HepG2 (cell line): ENCODE results near the gene TRIM2. TPM values are rescaled to one million over a fixed set of nuclear protein-coding genes. Genes with fewer than 3 reads are reported as not detected.

ENCODE experiments used
- CC2D1A ChIP-seq: sonication (generic); formaldehyde crosslinking; IDR thresholded peaks from 2 replicates; pipeline ENCODE4 v1.8.1; 2023; ENCODE audit warnings: mild to moderate bottlenecking, missing genetic modification reagents
- DNMT1 ChIP-seq: sonication (generic); formaldehyde crosslinking; IDR thresholded peaks from 2 replicates; pipeline ENCODE4 v1.5.1; 2020; ENCODE audit warnings: mild to moderate bottlenecking, missing genetic modification reagents
- HNRNPK ChIP-seq: fragments of 200-400 bp; formaldehyde crosslinking; IDR thresholded peaks from 2 replicates; pipeline ENCODE4 v1.6.1; 2018; ENCODE audit warnings: low read length, low read depth, moderate library complexity, mild to moderate bottlenecking; ENCODE audit not compliant: poor library complexity, severe bottlenecking
- MEF2D ChIP-seq: sonication (generic); formaldehyde crosslinking; IDR thresholded peaks from 2 replicates; pipeline ENCODE4 v1.5.1; 2020; ENCODE audit warnings: mild to moderate bottlenecking, missing genetic modification reagents
- NFYB ChIP-seq: sonication (generic); formaldehyde crosslinking; IDR thresholded peaks from 2 replicates; pipeline ENCODE4 v1.4.0; 2020; ENCODE audit warnings: missing genetic modification reagents
- PCBP2 ChIP-seq: fragments of 200-400 bp; formaldehyde crosslinking; optimal IDR thresholded peaks from 2 replicates; pipeline ENCODE3; 2018; ENCODE audit warnings: low read length, low read depth; ENCODE audit not compliant: poor library complexity, severe bottlenecking
- PRPF4 ChIP-seq: fragments of 200-400 bp; formaldehyde crosslinking; IDR thresholded peaks from 2 replicates; pipeline ENCODE4 v1.6.1; 2016; ENCODE audit warnings: low read length, low read depth; ENCODE audit not compliant: poor library complexity, severe bottlenecking
- SALL1 ChIP-seq: sonication (generic); formaldehyde crosslinking; IDR thresholded peaks from 2 replicates; pipeline ENCODE4 v1.8.0; 2022; ENCODE audit warnings: mild to moderate bottlenecking, missing genetic modification reagents
- SIX1 ChIP-seq: sonication (generic); formaldehyde crosslinking; IDR thresholded peaks from 2 replicates; pipeline ENCODE4 v1.4.0; 2020; ENCODE audit warnings: missing genetic modification reagents, borderline replicate concordance
- SMAD3 ChIP-seq: sonication (generic); formaldehyde crosslinking; IDR thresholded peaks from 2 replicates; pipeline ENCODE4 v1.4.0; 2020; ENCODE audit warnings: missing genetic modification reagents
- TGIF2 ChIP-seq: IDR thresholded peaks from 2 replicates; pipeline ENCODE4 v1.6.1; 2016; ENCODE audit warnings: control low read depth, missing compliant biosample characterization
- XRCC5 ChIP-seq: fragments of 200-400 bp; formaldehyde crosslinking; optimal IDR thresholded peaks from 2 replicates; pipeline ENCODE3; 2017; ENCODE audit warnings: mild to moderate bottlenecking, low read length
- ZBTB20 ChIP-seq: sonication (generic); formaldehyde crosslinking; IDR thresholded peaks from 2 replicates; pipeline ENCODE4 v1.8.1; 2023; ENCODE audit warnings: missing genetic modification reagents, low read depth, mild to moderate bottlenecking, borderline replicate concordance
- ZFP36 ChIP-seq: fragments of 150-350 bp; IDR thresholded peaks from 2 replicates; pipeline ENCODE4 v1.6.1; 2018; ENCODE audit warnings: borderline replicate concordance, low read length, low read depth; ENCODE audit not compliant: partially characterized antibody
- ZFX ChIP-seq: sonication (generic); formaldehyde crosslinking; IDR thresholded peaks from 2 replicates; pipeline ENCODE4 v1.4.0; 2020; ENCODE audit warnings: mild to moderate bottlenecking, low read depth, missing genetic modification reagents, moderate library complexity
- polyA plus RNA-seq, 8 experiments: library from polyadenylated mRNA; depleted of rRNA in 3 of 8; stranded (reverse) in 7 of 8; unstranded in 1 of 8; fragments of >200 nt; fragmentation: Illumina TruSeq in 4 of 8; extraction: Trizol in 4 of 8; gene quantifications; 2 replicates each; pipeline versions ENCODE4 v1.2.1 to v1.2.3, GENCODE V29; 2011 to 2016; ENCODE audit warnings: low read depth in 4 of 8, missing spikeins in 1 of 8, mixed read lengths in 1 of 8; ENCODE audit not compliant: insufficient read depth in 1 of 8
- total RNA-seq, 5 experiments: library from RNA; depleted of rRNA; stranded (reverse); fragments of >200 nt; fragmentation: Illumina TruSeq; extraction: Trizol; gene quantifications; 2 replicates each; pipeline ENCODE4 v1.2.3, GENCODE V29; 2016; ENCODE audit warnings: low read depth in 1 of 5
- TF ChIP-seq, protein P1 (sequence below): sonication (generic); formaldehyde crosslinking; IDR thresholded peaks from 2 replicates; pipeline ENCODE4 v1.4.0; 2020; ENCODE audit warnings: missing genetic modification reagents, low read depth, mild to moderate bottlenecking, borderline replicate concordance
- TF ChIP-seq, protein P2 (sequence below): sonication (generic); formaldehyde crosslinking; IDR thresholded peaks from 2 replicates; pipeline ENCODE4 v1.8.1; 2023; ENCODE audit warnings: mild to moderate bottlenecking, missing genetic modification reagents, borderline replicate concordance
- TF ChIP-seq, protein P3 (sequence below): sonication (generic); formaldehyde crosslinking; IDR thresholded peaks from 2 replicates; pipeline ENCODE4 v1.4.0; 2020; ENCODE audit warnings: mild to moderate bottlenecking, missing genetic modification reagents
- TF ChIP-seq, protein P4 (sequence below): sonication (generic); formaldehyde crosslinking; IDR thresholded peaks from 2 replicates; pipeline ENCODE4 v1.4.0; 2020; ENCODE audit warnings: missing genetic modification reagents, borderline replicate concordance
- TF ChIP-seq, protein P5 (sequence below): sonication (generic); formaldehyde crosslinking; IDR thresholded peaks from 2 replicates; pipeline ENCODE4 v1.5.0; 2020; ENCODE audit warnings: mild to moderate bottlenecking, missing genetic modification reagents

The TRIM2 gene
- total and polyA plus RNA-seq, 2 of the 13 experiments (the other 11 are each of a cell fraction or from before 2014, with no cell fraction given): 2.1 to 4.2 TPM

DNA sequence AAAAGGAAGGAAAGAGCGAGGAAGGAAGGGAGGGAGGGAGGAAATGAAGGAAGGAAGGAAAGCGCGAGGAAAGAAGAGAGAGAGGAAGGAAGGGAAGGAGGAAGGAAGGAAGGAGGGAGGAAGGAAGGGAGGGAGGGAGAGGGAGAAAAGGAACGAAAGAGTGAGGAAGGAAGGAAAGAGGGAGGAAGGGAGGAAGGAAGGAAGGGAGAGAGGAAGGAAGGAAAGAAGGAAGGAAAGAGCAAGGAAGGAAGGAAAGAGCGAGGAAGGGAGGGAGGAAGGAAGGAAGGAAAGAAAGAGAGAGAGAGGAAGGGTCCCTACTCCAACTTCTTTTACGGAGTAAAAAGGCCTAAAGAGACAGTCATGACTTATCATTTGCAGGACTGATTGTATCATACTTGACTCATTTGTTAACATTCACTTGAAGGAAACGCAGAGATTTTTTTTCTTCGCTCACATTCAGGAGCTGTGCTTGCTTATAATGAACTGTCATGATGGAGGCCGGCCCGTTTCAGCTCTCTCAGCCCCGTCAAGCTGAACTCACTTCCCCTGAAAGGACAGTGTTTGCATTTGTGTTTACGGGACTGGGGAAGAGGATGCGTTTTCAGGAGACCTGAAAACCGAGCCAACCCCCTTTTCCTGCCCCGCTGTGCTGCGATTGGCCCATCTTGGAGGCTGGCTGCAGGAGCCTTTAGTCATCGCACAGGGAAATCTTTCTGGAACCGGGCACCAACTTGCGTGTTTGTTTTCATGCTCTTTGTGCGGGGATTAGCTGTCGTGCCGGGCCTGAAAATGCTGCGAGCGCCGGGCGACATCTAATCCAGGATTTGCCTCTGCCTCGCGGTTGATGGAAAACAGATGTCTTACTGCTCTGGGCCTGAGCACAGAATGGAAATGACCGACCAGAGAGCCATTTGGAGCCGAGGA is 17.8 kb downstream of the TRIM2 start (continued):
- TF ChIP-seq SALL1 (no peak), SIX1 (0 out of 2 replicates have a peak, but pooled peaks have one; percentile 16), PRPF4 (no peak), DNMT1 (CRISPR knock-in tag) (no peak), NFYB (CRISPR knock-in tag) (peak; percentile 53; the same call in 1 of the 2 replicates), ZFP36 (no peak), ZFX (no peak), HNRNPK (peak; percentile 13), ZBTB20 (CRISPR knock-in tag) (0 out of 2 replicates have a peak, but pooled peaks have one; percentile 9), SMAD3 (CRISPR knock-in tag) (0 out of 2 replicates have a peak, but pooled peaks have one; percentile 24), PCBP2 (peak; percentile 31), MEF2D (CRISPR knock-in tag) (no peak), XRCC5 (no peak), TGIF2 (CRISPR knock-in tag) (0 out of 2 replicates have a peak, but pooled peaks have one; percentile 7), CC2D1A (CRISPR knock-in tag) (no peak)
- TF ChIP-seq, protein P1, sequence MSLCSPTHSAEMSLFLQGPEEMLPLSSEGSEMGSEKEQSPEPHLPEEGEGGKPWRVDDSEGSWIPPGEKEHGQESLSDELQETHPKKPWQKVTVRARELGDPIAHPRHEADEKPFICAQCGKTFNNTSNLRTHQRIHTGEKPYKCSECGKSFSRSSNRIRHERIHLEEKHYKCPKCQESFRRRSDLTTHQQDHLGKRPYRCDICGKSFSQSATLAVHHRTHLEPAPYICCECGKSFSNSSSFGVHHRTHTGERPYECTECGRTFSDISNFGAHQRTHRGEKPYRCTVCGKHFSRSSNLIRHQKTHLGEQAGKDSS (CRISPR knock-in tag): no peak
- TF ChIP-seq, protein P2, sequence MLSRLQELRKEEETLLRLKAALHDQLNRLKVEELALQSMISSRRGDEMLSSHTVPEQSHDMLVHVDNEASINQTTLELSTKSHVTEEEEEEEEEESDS (CRISPR knock-in tag): no peak
- TF ChIP-seq, protein P3, sequence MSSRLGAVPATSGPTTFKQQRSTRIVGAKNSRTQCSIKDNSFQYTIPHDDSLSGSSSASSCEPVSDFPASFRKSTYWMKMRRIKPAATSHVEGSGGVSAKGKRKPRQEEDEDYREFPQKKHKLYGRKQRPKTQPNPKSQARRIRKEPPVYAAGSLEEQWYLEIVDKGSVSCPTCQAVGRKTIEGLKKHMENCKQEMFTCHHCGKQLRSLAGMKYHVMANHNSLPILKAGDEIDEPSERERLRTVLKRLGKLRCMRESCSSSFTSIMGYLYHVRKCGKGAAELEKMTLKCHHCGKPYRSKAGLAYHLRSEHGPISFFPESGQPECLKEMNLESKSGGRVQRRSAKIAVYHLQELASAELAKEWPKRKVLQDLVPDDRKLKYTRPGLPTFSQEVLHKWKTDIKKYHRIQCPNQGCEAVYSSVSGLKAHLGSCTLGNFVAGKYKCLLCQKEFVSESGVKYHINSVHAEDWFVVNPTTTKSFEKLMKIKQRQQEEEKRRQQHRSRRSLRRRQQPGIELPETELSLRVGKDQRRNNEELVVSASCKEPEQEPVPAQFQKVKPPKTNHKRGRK: peak; percentile 95
- TF ChIP-seq, protein P4, sequence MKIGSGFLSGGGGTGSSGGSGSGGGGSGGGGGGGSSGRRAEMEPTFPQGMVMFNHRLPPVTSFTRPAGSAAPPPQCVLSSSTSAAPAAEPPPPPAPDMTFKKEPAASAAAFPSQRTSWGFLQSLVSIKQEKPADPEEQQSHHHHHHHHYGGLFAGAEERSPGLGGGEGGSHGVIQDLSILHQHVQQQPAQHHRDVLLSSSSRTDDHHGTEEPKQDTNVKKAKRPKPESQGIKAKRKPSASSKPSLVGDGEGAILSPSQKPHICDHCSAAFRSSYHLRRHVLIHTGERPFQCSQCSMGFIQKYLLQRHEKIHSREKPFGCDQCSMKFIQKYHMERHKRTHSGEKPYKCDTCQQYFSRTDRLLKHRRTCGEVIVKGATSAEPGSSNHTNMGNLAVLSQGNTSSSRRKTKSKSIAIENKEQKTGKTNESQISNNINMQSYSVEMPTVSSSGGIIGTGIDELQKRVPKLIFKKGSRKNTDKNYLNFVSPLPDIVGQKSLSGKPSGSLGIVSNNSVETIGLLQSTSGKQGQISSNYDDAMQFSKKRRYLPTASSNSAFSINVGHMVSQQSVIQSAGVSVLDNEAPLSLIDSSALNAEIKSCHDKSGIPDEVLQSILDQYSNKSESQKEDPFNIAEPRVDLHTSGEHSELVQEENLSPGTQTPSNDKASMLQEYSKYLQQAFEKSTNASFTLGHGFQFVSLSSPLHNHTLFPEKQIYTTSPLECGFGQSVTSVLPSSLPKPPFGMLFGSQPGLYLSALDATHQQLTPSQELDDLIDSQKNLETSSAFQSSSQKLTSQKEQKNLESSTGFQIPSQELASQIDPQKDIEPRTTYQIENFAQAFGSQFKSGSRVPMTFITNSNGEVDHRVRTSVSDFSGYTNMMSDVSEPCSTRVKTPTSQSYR: no peak
- TF ChIP-seq, protein P5, sequence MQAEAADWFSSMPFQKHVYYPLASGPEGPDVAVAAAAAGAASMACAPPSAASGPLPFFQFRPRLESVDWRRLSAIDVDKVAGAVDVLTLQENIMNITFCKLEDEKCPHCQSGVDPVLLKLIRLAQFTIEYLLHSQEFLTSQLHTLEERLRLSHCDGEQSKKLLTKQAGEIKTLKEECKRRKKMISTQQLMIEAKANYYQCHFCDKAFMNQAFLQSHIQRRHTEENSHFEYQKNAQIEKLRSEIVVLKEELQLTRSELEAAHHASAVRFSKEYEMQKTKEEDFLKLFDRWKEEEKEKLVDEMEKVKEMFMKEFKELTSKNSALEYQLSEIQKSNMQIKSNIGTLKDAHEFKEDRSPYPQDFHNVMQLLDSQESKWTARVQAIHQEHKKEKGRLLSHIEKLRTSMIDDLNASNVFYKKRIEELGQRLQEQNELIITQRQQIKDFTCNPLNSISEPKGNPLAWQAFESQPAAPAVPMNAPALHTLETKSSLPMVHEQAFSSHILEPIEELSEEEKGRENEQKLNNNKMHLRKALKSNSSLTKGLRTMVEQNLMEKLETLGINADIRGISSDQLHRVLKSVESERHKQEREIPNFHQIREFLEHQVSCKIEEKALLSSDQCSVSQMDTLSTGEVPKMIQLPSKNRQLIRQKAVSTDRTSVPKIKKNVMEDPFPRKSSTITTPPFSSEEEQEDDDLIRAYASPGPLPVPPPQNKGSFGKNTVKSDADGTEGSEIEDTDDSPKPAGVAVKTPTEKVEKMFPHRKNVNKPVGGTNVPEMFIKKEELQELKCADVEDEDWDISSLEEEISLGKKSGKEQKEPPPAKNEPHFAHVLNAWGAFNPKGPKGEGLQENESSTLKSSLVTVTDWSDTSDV (CRISPR knock-in tag): no peak; the same call in 1 of the 2 replicates
